ENCODE data around the gene GJC1.

The GJC1 gene

DNA sequence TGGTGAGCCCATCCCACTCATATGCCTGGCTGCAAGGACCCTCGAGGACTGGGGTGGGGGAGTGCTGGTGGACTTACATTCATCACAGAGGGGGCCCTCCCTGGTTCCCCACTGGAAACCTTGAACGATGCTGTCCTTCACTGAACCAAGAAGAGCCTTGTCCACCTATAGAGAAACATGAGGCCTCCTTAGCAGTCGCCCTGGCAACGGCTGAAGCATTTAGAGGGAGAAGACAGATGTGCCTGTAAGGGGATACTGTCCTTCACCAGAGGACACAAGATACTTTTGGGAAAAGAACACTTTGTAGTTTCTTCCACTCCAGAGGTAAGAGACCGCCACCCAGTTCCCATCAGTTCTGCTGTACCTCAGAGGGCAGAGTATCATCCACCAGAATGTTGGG, 24.1 kb upstream of the GJC1 start:
- no peak for ATAC-seq
- TF ChIP-seq TOX (CRISPR knock-in tag; IDR thresholded peaks at IDR 0.05; ENCODE audit: borderline replicate concordance) (no peak), ZNF8 (CRISPR knock-in tag; IDR thresholded peaks at IDR 0.05) (no peak), ZC3H10 (CRISPR knock-in tag; IDR thresholded peaks at IDR 0.05) (no peak), PPARA (CRISPR knock-in tag; IDR thresholded peaks at IDR 0.05; ENCODE audit: borderline replicate concordance) (no peak), ARNTL (CRISPR knock-in tag; IDR thresholded peaks at IDR 0.05; ENCODE audit: borderline replicate concordance, low read depth) (no peak), RARB (CRISPR knock-in tag; IDR thresholded peaks at IDR 0.05) (no peak), GLIS3 (CRISPR knock-in tag; IDR thresholded peaks at IDR 0.05) (no peak), TCF4 (CRISPR knock-in tag; IDR thresholded peaks at IDR 0.05; ENCODE audit: borderline replicate concordance) (no peak), OSR1 (CRISPR knock-in tag; IDR thresholded peaks at IDR 0.05) (no peak), ZFP3 (CRISPR knock-in tag; IDR thresholded peaks at IDR 0.05) (no peak), CSDC2 (CRISPR knock-in tag; IDR thresholded peaks at IDR 0.05) (no peak), ZNF565 (CRISPR knock-in tag; conservative IDR thresholded peaks at IDR 0.05; ENCODE audit: low read depth) (no peak), ZNF70 (CRISPR knock-in tag; IDR thresholded peaks at IDR 0.05) (no peak), ISL1 (CRISPR knock-in tag; IDR thresholded peaks at IDR 0.05) (no peak), BACH2 (CRISPR knock-in tag; IDR thresholded peaks at IDR 0.05; ENCODE audit: borderline replicate concordance) (no peak)
- TF ChIP-seq, protein P1, sequence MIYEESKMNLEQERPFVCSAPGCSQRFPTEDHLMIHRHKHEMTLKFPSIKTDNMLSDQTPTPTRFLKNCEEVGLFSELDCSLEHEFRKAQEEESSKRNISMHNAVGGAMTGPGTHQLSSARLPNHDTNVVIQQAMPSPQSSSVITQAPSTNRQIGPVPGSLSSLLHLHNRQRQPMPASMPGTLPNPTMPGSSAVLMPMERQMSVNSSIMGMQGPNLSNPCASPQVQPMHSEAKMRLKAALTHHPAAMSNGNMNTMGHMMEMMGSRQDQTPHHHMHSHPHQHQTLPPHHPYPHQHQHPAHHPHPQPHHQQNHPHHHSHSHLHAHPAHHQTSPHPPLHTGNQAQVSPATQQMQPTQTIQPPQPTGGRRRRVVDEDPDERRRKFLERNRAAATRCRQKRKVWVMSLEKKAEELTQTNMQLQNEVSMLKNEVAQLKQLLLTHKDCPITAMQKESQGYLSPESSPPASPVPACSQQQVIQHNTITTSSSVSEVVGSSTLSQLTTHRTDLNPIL (CRISPR knock-in tag; IDR thresholded peaks at IDR 0.05; ENCODE audit: low read depth) = no peak
- TF ChIP-seq, protein P2, sequence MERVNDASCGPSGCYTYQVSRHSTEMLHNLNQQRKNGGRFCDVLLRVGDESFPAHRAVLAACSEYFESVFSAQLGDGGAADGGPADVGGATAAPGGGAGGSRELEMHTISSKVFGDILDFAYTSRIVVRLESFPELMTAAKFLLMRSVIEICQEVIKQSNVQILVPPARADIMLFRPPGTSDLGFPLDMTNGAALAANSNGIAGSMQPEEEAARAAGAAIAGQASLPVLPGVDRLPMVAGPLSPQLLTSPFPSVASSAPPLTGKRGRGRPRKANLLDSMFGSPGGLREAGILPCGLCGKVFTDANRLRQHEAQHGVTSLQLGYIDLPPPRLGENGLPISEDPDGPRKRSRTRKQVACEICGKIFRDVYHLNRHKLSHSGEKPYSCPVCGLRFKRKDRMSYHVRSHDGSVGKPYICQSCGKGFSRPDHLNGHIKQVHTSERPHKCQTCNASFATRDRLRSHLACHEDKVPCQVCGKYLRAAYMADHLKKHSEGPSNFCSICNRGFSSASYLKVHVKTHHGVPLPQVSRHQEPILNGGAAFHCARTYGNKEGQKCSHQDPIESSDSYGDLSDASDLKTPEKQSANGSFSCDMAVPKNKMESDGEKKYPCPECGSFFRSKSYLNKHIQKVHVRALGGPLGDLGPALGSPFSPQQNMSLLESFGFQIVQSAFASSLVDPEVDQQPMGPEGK (CRISPR knock-in tag; IDR thresholded peaks at IDR 0.05; ENCODE audit: borderline replicate concordance) = no peak
- TF ChIP-seq, protein P3, sequence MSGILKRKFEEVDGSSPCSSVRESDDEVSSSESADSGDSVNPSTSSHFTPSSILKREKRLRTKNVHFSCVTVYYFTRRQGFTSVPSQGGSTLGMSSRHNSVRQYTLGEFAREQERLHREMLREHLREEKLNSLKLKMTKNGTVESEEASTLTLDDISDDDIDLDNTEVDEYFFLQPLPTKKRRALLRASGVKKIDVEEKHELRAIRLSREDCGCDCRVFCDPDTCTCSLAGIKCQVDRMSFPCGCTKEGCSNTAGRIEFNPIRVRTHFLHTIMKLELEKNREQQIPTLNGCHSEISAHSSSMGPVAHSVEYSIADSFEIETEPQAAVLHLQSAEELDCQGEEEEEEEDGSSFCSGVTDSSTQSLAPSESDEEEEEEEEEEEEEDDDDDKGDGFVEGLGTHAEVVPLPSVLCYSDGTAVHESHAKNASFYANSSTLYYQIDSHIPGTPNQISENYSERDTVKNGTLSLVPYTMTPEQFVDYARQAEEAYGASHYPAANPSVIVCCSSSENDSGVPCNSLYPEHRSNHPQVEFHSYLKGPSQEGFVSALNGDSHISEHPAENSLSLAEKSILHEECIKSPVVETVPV (CRISPR knock-in tag; IDR thresholded peaks at IDR 0.05) = no peak
- TF ChIP-seq, protein P4, sequence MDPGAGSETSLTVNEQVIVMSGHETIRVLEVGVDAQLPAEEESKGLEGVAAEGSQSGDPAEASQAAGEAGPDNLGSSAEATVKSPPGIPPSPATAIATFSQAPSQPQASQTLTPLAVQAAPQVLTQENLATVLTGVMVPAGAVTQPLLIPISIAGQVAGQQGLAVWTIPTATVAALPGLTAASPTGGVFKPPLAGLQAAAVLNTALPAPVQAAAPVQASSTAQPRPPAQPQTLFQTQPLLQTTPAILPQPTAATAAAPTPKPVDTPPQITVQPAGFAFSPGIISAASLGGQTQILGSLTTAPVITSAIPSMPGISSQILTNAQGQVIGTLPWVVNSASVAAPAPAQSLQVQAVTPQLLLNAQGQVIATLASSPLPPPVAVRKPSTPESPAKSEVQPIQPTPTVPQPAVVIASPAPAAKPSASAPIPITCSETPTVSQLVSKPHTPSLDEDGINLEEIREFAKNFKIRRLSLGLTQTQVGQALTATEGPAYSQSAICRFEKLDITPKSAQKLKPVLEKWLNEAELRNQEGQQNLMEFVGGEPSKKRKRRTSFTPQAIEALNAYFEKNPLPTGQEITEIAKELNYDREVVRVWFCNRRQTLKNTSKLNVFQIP (CRISPR knock-in tag; IDR thresholded peaks at IDR 0.05; ENCODE audit: borderline replicate concordance, low read depth) = no peak

DNA sequence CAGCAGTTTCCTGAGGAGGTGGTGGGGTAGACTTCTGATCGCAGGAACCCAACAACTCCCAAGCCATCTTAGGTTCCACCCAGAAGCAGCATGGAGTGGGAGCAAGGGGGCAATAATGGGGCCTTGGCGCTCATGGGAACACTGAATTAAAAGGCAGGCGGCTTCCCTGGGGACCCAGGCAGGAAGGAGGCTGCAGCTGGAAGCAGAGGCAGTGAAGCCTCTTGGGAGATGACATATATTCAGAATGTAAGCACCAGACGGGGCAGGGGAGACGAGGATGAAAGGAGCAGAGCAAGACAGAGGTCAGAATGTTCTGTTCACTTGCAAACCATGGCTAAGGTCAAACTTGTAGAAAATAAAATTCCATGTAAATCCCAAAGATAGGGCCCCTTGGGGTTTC, 20.5 kb upstream of the GJC1 start:
- TF ChIP-seq ZFP30 (CRISPR knock-in tag; IDR thresholded peaks at IDR 0.05) (no peak), TCF4 (CRISPR knock-in tag; IDR thresholded peaks at IDR 0.05; ENCODE audit: borderline replicate concordance) (no peak), ZNF70 (CRISPR knock-in tag; IDR thresholded peaks at IDR 0.05) (no peak)
- TF ChIP-seq, protein P4 (CRISPR knock-in tag; IDR thresholded peaks at IDR 0.05; ENCODE audit: borderline replicate concordance, low read depth) = no peak
- ATAC-seq = no peak

DNA sequence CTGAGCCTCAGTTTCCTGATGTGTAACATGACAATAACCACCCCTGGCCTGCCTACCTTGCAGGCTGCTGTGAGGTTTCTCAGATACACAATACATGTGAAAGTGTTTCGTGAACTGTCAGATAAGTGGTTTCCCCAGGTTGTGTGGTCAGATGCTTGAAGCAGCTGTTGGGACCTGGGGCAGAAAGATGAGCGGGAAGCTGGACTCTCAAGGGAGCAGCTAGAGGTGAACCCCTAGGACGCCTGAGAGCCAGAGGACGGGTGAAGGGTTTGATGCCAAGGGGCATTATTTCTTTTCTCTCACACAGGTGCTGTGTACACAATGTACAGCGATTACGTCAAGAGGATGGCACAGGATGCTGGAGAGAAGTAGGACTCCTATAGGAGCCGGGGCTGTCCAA, 19.9 kb upstream of the GJC1 start:
- TF ChIP-seq, protein P1 (CRISPR knock-in tag; IDR thresholded peaks at IDR 0.05; ENCODE audit: low read depth) = no peak
- TF ChIP-seq, protein P4 (CRISPR knock-in tag; IDR thresholded peaks at IDR 0.05; ENCODE audit: borderline replicate concordance, low read depth) = no peak
- TF ChIP-seq ZNF70 (CRISPR knock-in tag; IDR thresholded peaks at IDR 0.05) (no peak), TCF4 (CRISPR knock-in tag; IDR thresholded peaks at IDR 0.05; ENCODE audit: borderline replicate concordance) (no peak), OSR1 (CRISPR knock-in tag; IDR thresholded peaks at IDR 0.05) (no peak), BACH2 (CRISPR knock-in tag; IDR thresholded peaks at IDR 0.05; ENCODE audit: borderline replicate concordance) (no peak), TOX (CRISPR knock-in tag; IDR thresholded peaks at IDR 0.05; ENCODE audit: borderline replicate concordance) (no peak), ZC3H10 (CRISPR knock-in tag; IDR thresholded peaks at IDR 0.05) (no peak), CSDC2 (CRISPR knock-in tag; IDR thresholded peaks at IDR 0.05) (no peak), ZFP30 (CRISPR knock-in tag; IDR thresholded peaks at IDR 0.05) (no peak), RARB (CRISPR knock-in tag; IDR thresholded peaks at IDR 0.05) (no peak), ISL1 (CRISPR knock-in tag; IDR thresholded peaks at IDR 0.05) (no peak), GLIS3 (CRISPR knock-in tag; IDR thresholded peaks at IDR 0.05) (no peak)
- TF ChIP-seq, protein P5, sequence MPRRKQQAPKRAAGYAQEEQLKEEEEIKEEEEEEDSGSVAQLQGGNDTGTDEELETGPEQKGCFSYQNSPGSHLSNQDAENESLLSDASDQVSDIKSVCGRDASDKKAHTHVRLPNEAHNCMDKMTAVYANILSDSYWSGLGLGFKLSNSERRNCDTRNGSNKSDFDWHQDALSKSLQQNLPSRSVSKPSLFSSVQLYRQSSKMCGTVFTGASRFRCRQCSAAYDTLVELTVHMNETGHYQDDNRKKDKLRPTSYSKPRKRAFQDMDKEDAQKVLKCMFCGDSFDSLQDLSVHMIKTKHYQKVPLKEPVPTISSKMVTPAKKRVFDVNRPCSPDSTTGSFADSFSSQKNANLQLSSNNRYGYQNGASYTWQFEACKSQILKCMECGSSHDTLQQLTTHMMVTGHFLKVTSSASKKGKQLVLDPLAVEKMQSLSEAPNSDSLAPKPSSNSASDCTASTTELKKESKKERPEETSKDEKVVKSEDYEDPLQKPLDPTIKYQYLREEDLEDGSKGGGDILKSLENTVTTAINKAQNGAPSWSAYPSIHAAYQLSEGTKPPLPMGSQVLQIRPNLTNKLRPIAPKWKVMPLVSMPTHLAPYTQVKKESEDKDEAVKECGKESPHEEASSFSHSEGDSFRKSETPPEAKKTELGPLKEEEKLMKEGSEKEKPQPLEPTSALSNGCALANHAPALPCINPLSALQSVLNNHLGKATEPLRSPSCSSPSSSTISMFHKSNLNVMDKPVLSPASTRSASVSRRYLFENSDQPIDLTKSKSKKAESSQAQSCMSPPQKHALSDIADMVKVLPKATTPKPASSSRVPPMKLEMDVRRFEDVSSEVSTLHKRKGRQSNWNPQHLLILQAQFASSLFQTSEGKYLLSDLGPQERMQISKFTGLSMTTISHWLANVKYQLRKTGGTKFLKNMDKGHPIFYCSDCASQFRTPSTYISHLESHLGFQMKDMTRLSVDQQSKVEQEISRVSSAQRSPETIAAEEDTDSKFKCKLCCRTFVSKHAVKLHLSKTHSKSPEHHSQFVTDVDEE (CRISPR knock-in tag; IDR thresholded peaks at IDR 0.05) = no peak
- ATAC-seq = no peak

All from SK-N-SH treated with all-trans-retinoic acid at 6 μM for 48 hours (cell line).